Measurements from ENCODE around the gene ADCY7.

ADCY7 gene

DNA sequence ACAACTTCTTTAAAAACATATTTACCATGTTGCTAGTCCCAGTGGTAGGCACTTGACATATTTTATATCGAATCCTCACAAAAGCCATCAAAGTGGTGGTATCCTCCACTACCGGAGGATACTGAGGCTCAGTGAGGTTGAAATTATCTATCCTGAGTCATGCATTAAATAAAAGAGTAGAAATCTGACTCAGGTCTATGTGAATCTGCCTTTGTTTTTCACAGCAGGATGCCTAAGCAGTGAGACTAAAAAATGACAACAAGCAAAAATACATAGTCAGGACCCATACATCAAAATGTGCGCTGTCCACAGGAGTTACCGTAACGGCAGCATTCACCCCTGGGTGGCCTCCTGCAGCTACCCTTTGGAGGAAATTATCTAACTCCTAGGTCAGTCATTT lies 84.8 kb downstream of the ADCY7 start:
- Histone ChIP-seq H3K27me3 (no peaks in the 10 kb centered on the region), H3K4me3 (no peak overlapping the region), H3K4me1 (no peaks in the 10 kb centered on the region), H3K27ac (no peak overlapping the region), H3K9me3 (peaks cover 4% of the 10 kb centered on the region; the same call in 1 of the 2 replicates), H3K4me2 (no peak overlapping the region), H3K9ac (no peak overlapping the region), H4K20me1 (peaks cover 40% of the 10 kb centered on the region), H3K36me3 (peaks cover 57% of the 10 kb centered on the region)
- TF ChIP-seq Cebpa-rat (IDR thresholded peaks at IDR 0.05): no peak

DNA sequence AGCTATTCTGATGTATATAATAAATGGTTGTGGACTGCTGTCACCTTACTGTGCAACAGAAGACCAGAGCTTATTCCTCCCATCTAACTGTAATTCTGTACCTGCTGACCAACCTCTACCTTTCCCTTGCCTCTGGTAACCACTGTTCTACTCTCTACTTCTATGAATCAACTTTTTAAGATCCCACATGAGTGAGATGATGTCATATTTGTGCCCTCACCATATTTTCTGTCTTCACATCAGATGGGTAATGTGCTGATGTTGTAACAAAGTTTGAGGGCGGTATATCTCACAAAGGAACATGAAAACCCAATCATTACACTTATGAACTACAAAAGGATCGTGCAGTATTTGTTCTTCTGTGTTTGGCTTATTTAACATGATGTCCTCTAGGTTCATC lies 85.6 kb downstream of the ADCY7 start:
- Histone ChIP-seq H3K27me3 (no peaks in the 10 kb centered on the region), H3K4me3 (no peak overlapping the region), H3K9ac (no peak overlapping the region), H3K27ac (no peak overlapping the region), H3K4me2 (no peak overlapping the region), H3K9me3 (peaks cover 4% of the 10 kb centered on the region; the same call in 1 of the 2 replicates), H4K20me1 (peaks cover 48% of the 10 kb centered on the region), H3K4me1 (no peaks in the 10 kb centered on the region), H3K36me3 (peaks cover 59% of the 10 kb centered on the region)
- no peak for TF ChIP-seq Cebpa-rat (IDR thresholded peaks at IDR 0.05)

DNA sequence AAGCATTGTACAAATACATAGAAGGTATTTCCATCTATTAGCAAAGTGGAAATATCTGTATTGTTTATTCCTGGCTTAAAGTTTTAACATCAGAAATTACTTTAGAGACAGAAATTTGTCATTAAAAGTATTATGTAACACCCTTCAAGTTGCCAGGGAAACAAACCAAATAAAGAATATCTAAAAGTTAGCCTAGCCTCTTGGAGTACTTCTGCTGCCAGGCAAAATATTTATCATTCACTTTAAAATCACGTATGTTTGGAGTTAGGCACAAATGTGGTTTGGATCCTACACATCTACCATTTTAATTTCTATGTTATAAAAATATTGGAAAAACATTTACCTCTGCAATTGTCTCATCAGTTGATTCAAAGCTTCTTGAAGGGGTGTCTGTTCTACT lies 87.7 kb downstream of the ADCY7 start:
- peaks cover 69% of the 10 kb centered on the region for H4K20me1 ChIP-seq
- H3K27me3 ChIP-seq: no peaks in the 10 kb centered on the region
- H3K9me3 ChIP-seq: peaks cover 4% of the 10 kb centered on the region; the same call in 1 of the 2 replicates
- no peak overlapping the region for H3K4me3 ChIP-seq
- H3K36me3 ChIP-seq: peaks cover 78% of the 10 kb centered on the region
- H3K27ac ChIP-seq: no peak overlapping the region
- TF ChIP-seq Cebpa-rat (IDR thresholded peaks at IDR 0.05): no peak
- no peaks in the 10 kb centered on the region for H3K4me1 ChIP-seq
- H3K4me2 ChIP-seq: no peak overlapping the region
- no peak overlapping the region for H3K9ac ChIP-seq

DNA sequence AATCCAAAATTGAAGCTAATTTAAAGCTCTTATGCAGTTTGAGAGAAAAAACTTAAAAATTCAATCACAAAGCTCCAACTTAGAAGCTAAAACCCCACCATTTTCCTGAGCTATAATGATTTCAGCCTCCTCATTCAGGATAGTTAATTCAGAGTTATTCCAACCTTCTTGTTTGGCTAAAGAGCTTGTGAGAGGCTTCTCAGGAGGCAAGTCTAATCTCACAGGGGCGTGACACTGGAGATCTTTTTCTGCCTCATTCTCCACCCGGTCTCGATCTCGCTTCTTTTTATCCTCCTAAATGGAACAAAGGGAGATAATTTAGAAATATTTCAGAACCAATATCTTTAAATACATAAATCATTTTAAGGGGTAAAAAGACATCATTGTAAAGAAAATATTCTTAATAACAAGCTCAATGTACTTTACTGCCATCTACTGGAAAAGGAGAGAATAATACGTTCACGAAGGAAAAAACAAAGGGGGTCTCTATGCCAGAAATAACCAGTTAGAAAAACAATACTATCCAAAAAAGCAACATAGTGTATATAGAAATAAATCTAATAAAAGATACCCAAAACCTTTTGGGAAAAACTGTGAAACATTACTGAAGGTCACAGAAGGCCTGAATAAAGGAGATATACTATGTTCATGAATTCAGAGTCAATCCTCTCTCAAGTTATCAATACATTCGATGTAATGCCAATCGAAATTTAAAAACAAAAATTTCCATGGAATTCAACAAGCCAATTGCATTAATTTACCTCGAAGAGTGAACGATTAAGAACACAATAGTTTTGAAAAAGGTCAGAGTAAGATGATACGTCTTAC lies 88.5 kb downstream of the ADCY7 start:
- H3K9ac ChIP-seq: no peak overlapping the region
- no peak overlapping the region for H3K4me2 ChIP-seq
- H3K4me3 ChIP-seq: no peak overlapping the region
- H3K27me3 ChIP-seq: no peaks in the 10 kb centered on the region
- H3K27ac ChIP-seq: no peak overlapping the region
- peaks cover 77% of the 10 kb centered on the region for H4K20me1 ChIP-seq
- no peaks in the 10 kb centered on the region for H3K9me3 ChIP-seq
- TF ChIP-seq Cebpa-rat (IDR thresholded peaks at IDR 0.05): no peak
- no peaks in the 10 kb centered on the region for H3K4me1 ChIP-seq
- H3K36me3 ChIP-seq: peaks cover 76% of the 10 kb centered on the region

DNA sequence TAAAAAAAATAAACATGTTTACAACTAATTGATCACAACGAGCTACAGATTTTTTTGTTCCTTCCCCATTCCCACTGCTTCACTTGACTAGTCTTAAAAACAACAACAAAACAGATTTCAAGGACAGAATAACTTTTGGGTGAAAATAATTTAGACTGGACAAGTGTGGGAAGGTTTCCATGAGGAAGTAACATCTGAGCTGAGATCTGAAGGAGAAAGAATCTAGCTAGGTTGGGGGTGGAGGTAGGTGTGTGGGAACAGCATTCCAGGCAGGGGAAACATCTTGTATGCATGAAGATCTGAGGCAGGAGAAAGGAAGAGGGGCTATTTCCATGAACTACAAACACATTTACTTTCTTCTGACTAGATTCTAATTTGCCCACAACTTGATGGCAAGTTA lies 93.3 kb downstream of the ADCY7 start:
- Histone ChIP-seq H3K9me3 (no peaks in the 10 kb centered on the region), H3K4me2 (no peak overlapping the region), H3K4me3 (no peak overlapping the region), H3K36me3 (peaks cover 74% of the 10 kb centered on the region), H3K27me3 (no peaks in the 10 kb centered on the region), H4K20me1 (peaks cover 100% of the 10 kb centered on the region), H3K27ac (no peak overlapping the region), H3K9ac (no peak overlapping the region), H3K4me1 (peaks cover 4% of the 10 kb centered on the region; the same call in 1 of the 2 replicates)
- no peak for TF ChIP-seq Cebpa-rat (IDR thresholded peaks at IDR 0.05)

DNA sequence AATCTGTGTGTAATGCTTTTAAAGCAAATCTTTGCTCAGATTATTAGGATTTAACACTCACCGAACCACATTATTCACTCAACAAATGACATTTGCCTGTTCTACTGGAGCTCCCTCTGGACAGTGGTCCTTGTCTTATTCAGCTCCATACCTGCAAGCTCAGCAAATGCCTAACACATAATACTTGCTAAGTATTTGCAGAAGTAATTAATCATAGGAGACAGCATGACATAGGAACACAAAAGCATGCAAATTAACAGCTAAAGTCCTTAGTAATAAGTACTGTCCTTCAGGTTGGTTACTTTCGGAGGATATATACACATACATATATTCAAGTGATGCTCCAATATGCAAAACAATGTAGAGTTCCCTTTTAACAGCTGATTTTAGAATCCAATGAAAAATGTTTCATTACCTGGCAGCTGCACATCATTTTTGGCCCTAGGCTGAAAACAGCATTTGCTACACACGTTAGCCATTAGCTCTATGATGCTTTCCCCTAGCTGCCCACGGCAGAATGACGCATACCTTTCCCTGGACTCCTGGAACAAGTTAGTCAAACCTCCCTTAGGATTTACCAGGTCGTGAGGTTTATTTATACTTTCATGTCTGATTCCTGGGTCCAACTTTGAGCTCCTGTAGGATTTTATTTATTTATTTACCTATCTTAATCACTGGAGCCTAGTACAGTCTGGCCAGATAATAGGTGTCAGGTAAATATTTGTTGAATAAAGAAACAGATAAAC lies 93.9 kb downstream of the ADCY7 start:
- no peak overlapping the region for H3K27ac ChIP-seq
- no peak for TF ChIP-seq Cebpa-rat (IDR thresholded peaks at IDR 0.05)
- H3K9me3 ChIP-seq: no peaks in the 10 kb centered on the region
- H3K36me3 ChIP-seq: peaks cover 78% of the 10 kb centered on the region
- peaks cover 100% of the 10 kb centered on the region for H4K20me1 ChIP-seq
- H3K4me2 ChIP-seq: no peak overlapping the region
- H3K4me1 ChIP-seq: peaks cover 4% of the 10 kb centered on the region; the same call in 1 of the 2 replicates
- peak overlapping the region; percentile 38; the same call in 1 of the 2 replicates for H3K9ac ChIP-seq
- H3K4me3 ChIP-seq: no peak overlapping the region
- no peaks in the 10 kb centered on the region for H3K27me3 ChIP-seq

DNA sequence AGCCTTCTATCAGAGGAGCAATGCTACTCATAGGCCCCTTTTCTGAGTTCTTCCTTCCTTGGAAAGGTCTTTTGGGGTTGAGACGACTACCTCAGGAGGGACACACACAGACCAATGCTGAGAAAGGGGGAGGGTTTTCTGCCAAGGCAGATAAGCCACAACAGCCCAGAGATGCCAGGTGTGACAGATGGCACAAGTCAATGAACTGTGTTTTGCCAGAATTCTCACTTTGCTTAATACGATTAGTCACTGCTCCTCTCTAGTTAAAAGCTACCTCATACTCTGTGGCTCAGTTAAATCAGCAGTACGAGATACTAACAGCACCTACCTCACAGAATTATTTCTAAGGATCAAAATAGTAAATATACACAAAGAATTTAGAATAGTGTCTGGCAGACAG lies 94.4 kb downstream of the ADCY7 start:
- H3K9ac ChIP-seq: peak overlapping the region; percentile 38; the same call in 1 of the 2 replicates
- no peak overlapping the region for H3K27ac ChIP-seq
- H3K27me3 ChIP-seq: no peaks in the 10 kb centered on the region
- H3K9me3 ChIP-seq: no peaks in the 10 kb centered on the region
- H3K4me1 ChIP-seq: peaks cover 10% of the 10 kb centered on the region
- H3K36me3 ChIP-seq: peaks cover 81% of the 10 kb centered on the region
- no peak overlapping the region for H3K4me2 ChIP-seq
- H4K20me1 ChIP-seq: peaks cover 100% of the 10 kb centered on the region
- TF ChIP-seq Cebpa-rat (IDR thresholded peaks at IDR 0.05): no peak
- no peak overlapping the region for H3K4me3 ChIP-seq

DNA sequence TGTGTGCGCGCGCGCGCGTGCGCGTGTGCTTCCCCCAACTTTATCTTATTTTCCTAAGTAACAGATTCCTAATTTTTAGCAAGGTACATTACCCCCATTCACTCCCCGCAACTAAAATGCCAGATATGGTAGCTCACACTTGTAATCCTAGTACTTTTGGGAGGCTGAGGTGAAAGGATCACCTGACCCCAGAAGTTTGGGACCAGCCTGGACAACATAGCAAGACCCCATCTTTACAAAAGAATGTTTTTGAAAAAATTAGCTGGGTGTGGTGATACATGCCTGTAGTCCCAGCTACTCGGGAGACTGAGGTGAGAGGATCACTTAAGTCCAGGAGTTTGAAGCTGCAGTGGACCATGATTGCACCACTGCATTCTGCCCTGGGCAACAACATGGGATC lies 97.3 kb downstream of the ADCY7 start:
- peaks cover 98% of the 10 kb centered on the region for H4K20me1 ChIP-seq
- H3K36me3 ChIP-seq: peaks cover 65% of the 10 kb centered on the region
- H3K27me3 ChIP-seq: no peaks in the 10 kb centered on the region
- H3K27ac ChIP-seq: no peak overlapping the region
- TF ChIP-seq Cebpa-rat (IDR thresholded peaks at IDR 0.05): no peak
- H3K4me1 ChIP-seq: peaks cover 32% of the 10 kb centered on the region
- H3K4me2 ChIP-seq: no peak overlapping the region
- no peak overlapping the region for H3K4me3 ChIP-seq
- H3K9ac ChIP-seq: no peak overlapping the region
- no peaks in the 10 kb centered on the region for H3K9me3 ChIP-seq

DNA sequence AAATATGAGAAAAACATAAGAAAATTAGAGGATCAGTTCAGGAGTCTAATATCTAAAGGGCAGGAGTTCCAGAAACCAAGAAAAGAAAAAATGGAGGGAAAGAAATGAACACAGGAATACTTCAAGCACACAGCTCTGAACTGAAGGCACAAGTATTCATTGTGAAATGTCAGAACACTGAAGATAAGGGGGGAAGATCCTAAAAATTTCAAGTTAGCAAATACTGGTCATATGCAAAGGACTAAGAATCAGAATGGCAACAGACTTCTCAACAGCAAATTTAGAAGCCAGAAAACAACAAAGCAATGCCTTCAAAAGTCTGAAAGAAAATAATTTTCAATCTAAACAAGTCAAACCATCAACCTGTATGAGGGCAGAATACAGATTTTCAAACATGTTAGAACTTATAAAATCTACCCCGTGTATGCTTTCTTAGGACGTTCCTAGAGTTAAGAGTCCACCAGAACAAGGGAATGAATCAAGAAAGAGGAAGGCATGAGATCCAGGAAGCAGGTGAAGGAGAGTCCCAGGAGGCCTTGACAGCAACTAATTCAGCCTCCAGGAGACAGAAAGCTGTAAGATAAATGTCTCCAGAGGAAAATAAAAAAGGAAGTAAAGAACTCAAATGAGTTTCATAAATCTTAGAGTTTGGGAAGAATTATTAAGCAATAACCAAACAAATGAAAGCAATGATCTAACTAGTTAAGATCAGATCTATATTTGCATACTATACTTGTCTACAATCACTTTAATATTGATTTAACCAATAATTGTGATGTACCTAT lies 99.6 kb downstream of the ADCY7 start:
- peak overlapping the region; percentile 96 for H3K4me2 ChIP-seq
- H3K36me3 ChIP-seq: peaks cover 46% of the 10 kb centered on the region
- no peaks in the 10 kb centered on the region for H3K9me3 ChIP-seq
- no peak overlapping the region for H3K27ac ChIP-seq
- no peak overlapping the region for H3K9ac ChIP-seq
- no peak for TF ChIP-seq Cebpa-rat (IDR thresholded peaks at IDR 0.05)
- peaks cover 28% of the 10 kb centered on the region for H3K4me1 ChIP-seq
- no peak overlapping the region for H3K4me3 ChIP-seq
- peaks cover 75% of the 10 kb centered on the region for H4K20me1 ChIP-seq
- H3K27me3 ChIP-seq: no peaks in the 10 kb centered on the region

Measured in BLaER1 (cell line).